Hematopoietic multipotent progenitor cell (in vitro differentiated cells): ENCODE data around the gene GPAM. TPM values are rescaled to one million over a fixed set of nuclear protein-coding genes. Genes with fewer than 3 reads are reported as not detected.
"Not testable (repeated sequence)": the region's sequence is repeated elsewhere in the genome, so short reads cannot be mapped to it uniquely, and the experiment has no call there.

ENCODE experiments used
- DNase-seq, 3 donors: peaks; one replicate each; pipeline ENCODE4 v3.0.0-alpha.2; 2011 to 2015; ENCODE audit warnings: low read depth in 2 of 3, low spot score in 2 of 3
- total RNA-seq: library from RNA; depleted of rRNA; stranded (reverse); fragments of >200 nt; gene quantifications from one replicate; pipeline ENCODE4 v1.2.3, GENCODE V29; 2012

Gene GPAM, protein sequence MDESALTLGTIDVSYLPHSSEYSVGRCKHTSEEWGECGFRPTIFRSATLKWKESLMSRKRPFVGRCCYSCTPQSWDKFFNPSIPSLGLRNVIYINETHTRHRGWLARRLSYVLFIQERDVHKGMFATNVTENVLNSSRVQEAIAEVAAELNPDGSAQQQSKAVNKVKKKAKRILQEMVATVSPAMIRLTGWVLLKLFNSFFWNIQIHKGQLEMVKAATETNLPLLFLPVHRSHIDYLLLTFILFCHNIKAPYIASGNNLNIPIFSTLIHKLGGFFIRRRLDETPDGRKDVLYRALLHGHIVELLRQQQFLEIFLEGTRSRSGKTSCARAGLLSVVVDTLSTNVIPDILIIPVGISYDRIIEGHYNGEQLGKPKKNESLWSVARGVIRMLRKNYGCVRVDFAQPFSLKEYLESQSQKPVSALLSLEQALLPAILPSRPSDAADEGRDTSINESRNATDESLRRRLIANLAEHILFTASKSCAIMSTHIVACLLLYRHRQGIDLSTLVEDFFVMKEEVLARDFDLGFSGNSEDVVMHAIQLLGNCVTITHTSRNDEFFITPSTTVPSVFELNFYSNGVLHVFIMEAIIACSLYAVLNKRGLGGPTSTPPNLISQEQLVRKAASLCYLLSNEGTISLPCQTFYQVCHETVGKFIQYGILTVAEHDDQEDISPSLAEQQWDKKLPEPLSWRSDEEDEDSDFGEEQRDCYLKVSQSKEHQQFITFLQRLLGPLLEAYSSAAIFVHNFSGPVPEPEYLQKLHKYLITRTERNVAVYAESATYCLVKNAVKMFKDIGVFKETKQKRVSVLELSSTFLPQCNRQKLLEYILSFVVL
- 4.0 TPM for total RNA-seq

DNA sequence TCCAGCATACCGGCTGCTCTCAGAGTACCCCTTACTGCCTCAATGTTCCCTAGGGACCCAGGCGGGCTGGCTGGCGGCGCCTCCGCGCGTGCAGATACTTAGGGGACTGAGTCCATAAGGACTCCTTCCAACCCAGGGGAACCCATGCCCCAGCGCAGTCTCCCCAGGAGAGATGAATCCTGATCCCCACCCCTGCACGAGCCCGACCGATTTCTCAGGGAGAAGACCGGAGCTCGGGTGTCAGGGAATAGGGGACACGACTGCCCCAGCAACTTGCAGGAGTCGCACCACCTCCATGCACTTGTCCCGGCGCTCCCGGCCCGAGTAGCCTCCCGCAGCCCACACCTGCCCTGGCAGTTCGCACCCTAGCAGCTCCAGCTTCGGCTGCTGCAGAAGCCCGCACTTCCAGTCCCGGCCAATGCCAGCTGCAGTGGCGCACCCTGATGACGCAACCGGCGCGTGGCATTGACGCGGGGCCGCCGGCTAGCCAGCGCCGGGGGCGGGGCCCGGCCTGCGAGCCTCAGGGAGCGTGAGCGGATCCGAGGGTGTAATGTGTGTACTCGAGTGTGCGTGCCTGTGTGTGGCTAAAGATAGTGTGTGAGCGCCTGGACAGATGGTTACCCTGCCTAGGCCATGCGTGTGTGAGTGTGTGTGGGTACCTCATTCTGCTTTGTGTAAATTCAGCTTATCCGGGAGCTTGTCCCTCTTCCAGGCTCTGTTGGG is at the start of gene GPAM:
Gene GPAM, minus strand, starts transcription at position 437 of the 723 bp plus-strand sequence. CDS start 1,981 bp downstream, outside the sequence.
- peak; percentile 90 to 97 (median 94) for DNase-seq

- DNase-seq = no peak
Measured at GRCh38 chr10:112232670-112233069, 49.1 kb upstream of the GPAM start.

GRCh38 chr10:112231602-112232400 is 48.2 kb upstream of the GPAM start:
- no peak for DNase-seq

- no peak for DNase-seq
Measured at GRCh38 chr10:112230325-112230988, 46.9 kb upstream of the GPAM start.

- no peak for DNase-seq
Measured at GRCh38 chr10:112229901-112230300, 46.3 kb upstream of the GPAM start.

GRCh38 chr10:112229096-112229495 is 45.5 kb upstream of the GPAM start:
- no peak for DNase-seq

DNA sequence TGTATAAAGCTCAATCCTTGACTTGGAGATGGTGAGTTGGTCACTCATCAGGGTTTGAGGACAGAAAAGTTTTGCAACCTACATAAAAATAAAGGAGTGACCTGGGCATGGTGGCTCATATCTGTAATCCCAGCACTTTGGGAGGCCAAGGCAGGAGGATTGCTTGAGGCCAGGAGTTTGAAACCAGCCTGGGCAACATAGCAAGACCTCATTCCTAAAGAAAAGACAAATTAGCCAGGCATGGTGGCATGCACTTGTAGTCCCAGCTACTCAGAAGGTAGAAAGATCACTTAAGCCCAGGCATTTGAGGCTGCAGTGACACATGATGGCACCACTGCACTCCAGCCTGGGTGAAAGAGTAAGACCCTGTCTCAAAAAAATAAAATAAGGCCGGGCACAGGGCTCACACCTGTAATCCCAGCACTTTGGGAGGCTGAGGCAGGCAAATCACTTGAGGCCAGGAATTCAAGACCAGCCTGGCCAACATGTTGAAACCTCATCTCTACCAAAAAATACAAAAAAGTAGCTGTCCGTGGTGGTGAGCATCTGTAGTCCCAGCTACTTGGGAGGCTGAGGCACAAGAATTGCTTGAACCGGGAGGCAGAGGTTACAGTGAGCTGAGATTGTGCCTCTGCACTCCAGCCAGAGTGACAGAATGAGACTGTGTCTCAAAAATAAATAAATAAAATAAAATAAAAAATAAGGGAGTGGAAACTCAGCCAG is 45.0 kb upstream of the GPAM start:
- DNase-seq = not testable (repeated sequence)

DNA sequence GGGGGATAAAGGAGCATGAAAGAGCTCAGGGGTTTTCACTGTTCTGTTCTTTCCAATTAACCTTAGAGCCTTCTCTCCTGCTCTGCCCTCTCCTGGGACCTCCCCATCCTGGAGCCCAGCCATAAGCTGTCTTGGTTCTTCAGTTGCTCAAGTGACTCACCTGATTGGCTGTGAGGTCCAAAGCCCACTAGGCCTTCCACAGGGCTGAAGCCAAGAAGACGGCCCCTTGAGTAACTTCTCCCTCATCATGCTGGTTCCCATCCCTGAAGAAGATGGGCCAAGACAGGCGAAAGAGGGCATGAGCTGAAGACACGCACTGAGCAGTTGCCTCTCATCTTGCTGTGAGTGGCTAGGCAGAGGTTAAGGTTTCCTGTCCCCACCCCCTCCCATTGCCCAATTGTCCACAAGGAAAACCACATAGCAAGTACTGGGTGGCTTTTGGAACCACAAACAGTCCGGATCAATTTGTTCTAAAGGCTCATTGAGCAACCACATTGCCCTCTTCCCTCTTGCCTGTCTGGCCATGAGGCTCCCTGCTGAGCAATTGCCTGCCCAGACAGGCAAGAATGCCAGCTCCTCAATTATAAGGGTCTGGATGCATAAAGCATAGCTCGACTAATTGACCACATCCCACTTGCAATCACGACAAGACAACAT is 43.9 kb upstream of the GPAM start:
- DNase-seq = no peak

- no peak for DNase-seq
Measured at GRCh38 chr10:112226439-112227248, 43.1 kb upstream of the GPAM start.

DNA sequence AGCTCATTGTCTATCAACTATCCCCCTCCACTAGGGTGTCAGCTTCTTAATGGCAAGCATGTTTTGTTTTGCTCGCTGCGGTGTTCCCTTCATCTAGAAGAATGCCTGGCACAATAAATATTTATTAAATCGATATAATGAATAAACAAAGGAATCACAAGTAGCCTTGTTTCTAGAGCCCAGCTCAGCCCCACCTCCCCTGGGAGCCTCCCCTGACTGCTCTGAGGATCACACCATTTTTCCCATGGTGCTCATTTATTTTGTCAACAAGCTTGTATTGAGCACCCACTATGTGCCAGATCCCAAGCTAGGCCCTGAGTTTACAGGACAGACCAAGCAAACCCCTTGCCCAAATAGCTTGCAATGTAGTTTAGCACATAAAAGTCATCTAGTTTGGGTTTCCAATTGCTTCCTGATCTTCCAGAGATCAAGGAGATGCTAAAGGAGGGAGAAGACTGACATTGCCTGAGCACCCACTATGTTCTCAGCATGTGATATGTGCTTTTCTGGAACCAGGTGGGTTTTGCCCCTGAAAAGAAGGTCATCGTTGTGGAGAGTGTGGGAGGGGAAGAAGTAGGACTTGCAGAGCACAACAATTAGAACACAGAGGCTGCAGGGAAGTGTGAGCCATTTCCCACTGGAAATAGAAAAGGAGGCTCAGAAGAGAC is 42.3 kb upstream of the GPAM start:
- DNase-seq = no peak

GRCh38 chr10:112224933-112225529 is 41.5 kb upstream of the GPAM start:
- no peak for DNase-seq

GRCh38 chr10:112223725-112224124 is 40.2 kb upstream of the GPAM start:
- DNase-seq = no peak

DNA sequence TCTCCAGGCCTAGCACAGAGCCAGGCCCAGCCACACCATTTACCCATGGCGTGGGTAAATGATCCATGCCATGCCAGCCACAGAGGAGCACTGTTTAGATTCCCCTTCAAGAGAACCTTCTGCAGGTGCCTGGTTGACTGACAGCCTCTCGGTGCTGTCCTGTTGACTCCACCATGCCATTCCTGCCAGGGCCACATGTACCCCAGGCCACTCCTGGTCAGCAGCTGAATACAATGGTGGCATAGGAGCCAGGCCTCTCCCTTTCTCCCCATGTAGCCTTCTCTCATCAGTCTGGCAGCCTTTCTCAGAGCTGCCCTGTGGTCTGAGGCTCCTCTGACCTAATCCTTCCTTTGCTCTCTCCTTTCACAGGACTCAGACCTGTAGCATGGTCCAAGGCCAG is 39.2 kb upstream of the GPAM start:
- DNase-seq = no peak

GRCh38 chr10:112221545-112221944 is 38.0 kb upstream of the GPAM start:
- no peak for DNase-seq

GRCh38 chr10:112218960-112219359 is 35.4 kb upstream of the GPAM start:
- DNase-seq = no peak

- DNase-seq = no peak
Measured at GRCh38 chr10:112218036-112218390, 34.4 kb upstream of the GPAM start.
